Endothelial cell of umbilical vein (primary cell): ENCODE measurements around the gene PAQR3. TPM values are rescaled to one million over a fixed set of nuclear protein-coding genes. Genes with fewer than 3 reads are reported as not detected.

Experiments
- BruUV-seq: library from RNA; stranded (reverse); fragments of 400-500 nt; replicated peaks from 2 replicates; lab custom pipeline; 2021; lab: Mats Ljungman, UMichigan
- CTCF ChIA-PET: fragments of 300-600, 350-600 bp; sonication (Branson Sonifier 250); formaldehyde crosslinking; loops from one replicate; lab custom pipeline; 2021; ENCODE audit warnings: antibody characterized with exemption, inconsistent platforms; lab: Charles Lee
- POLR2A ChIA-PET: fragments of 300-600, 350-600 bp; sonication (Branson Sonifier 250); formaldehyde crosslinking; loops from one replicate; lab custom pipeline; 2021; ENCODE audit warnings: antibody characterized with exemption, inconsistent platforms; lab: Charles Lee
- DNase-seq: peaks from one replicate; pipeline ENCODE4 v3.0.0-alpha.2; 2011; ENCODE audit warnings: low read depth, low spot score
- FAIRE-seq: peaks from 2 replicates; lab custom pipeline; 2011; peaks lifted over from hg19 to GRCh38; lab: Jason Lieb, UNC
- H2AFZ ChIP-seq: 2 replicates; pipeline ENCODE4 v1.6.0; 2012; ENCODE audit warnings: low read depth, low read length, control low read depth, inconsistent platforms
- H3K27ac ChIP-seq: 2 replicates; pipeline ENCODE4 v1.5.1; 2011; ENCODE audit warnings: low read depth, mild to moderate bottlenecking, control low read depth, low read length, moderate library complexity; ENCODE audit not compliant: insufficient read depth
- H3K27me3 ChIP-seq, 2 experiments: 2 replicates each; pipeline versions ENCODE4 v1.6.0 to v1.6.1; 2011; ENCODE audit warnings: low read length in 2 of 2, mixed read lengths in 1 of 2; ENCODE audit not compliant: control insufficient read depth in 2 of 2, insufficient read depth in 2 of 2
- H3K36me3 ChIP-seq, 2 experiments: 2 replicates in 1 of 2; 3 replicates in 1 of 2; pipeline ENCODE4 v1.5.1; 2011; ENCODE audit warnings: low read length in 2 of 2, mild to moderate bottlenecking in 1 of 2, moderate library complexity in 1 of 2; ENCODE audit not compliant: control insufficient read depth in 2 of 2, insufficient read depth in 2 of 2; ENCODE audit errors: extremely low read depth in 1 of 2
- H3K4me1 ChIP-seq: 3 replicates; pipeline ENCODE4 v1.5.1; 2011; ENCODE audit warnings: mild to moderate bottlenecking, low read length; ENCODE audit not compliant: control insufficient read depth, insufficient read depth; ENCODE audit errors: extremely low read depth
- H3K4me2 ChIP-seq: 2 replicates; pipeline ENCODE4 v1.6.1; 2011; ENCODE audit warnings: low read length, control low read depth, mixed read lengths; ENCODE audit not compliant: insufficient read depth
- H3K4me3 ChIP-seq, 3 experiments: fragments of 200-600 bp in 1 of 3; sonication (generic), shearing (Covaris generic) in 1 of 3; replicated peaks in 1 of 3; 2 replicates each; pipeline ENCODE4 v1.5.1; 2011 to 2016; ENCODE audit warnings: control low read depth in 3 of 3, low read length in 3 of 3, mild to moderate bottlenecking in 2 of 3, inconsistent platforms in 1 of 3, low read depth in 1 of 3, moderate library complexity in 1 of 3; ENCODE audit not compliant: insufficient read depth in 1 of 3
- H3K79me2 ChIP-seq: 2 replicates; pipeline ENCODE4 v1.6.0; 2012; ENCODE audit warnings: low read length, inconsistent platforms; ENCODE audit not compliant: control insufficient read depth, insufficient read depth
- H3K9ac ChIP-seq: replicated peaks from 2 replicates; pipeline ENCODE3; 2011; ENCODE audit warnings: low read length, control low read depth; ENCODE audit not compliant: insufficient read depth; ENCODE audit errors: extremely low read depth
- H3K9me1 ChIP-seq: replicated peaks from 3 replicates; pipeline ENCODE4 v1.6.0; 2011; ENCODE audit warnings: mild to moderate bottlenecking, low read length; ENCODE audit not compliant: control insufficient read depth, insufficient read depth; ENCODE audit errors: extremely low read depth
- H3K9me3 ChIP-seq: replicated peaks from 2 replicates; pipeline ENCODE4 v1.5.1; 2012; ENCODE audit warnings: low read length, inconsistent platforms; ENCODE audit not compliant: control insufficient read depth, insufficient read depth
- H4K20me1 ChIP-seq: replicated peaks from 2 replicates; pipeline ENCODE3; 2011; ENCODE audit warnings: mild to moderate bottlenecking, low read length; ENCODE audit not compliant: control insufficient read depth, insufficient read depth; ENCODE audit errors: extremely low read depth
- CTCF ChIP-seq, 2 donors: IDR thresholded peaks; 1 replicate in 1 of 2; 2 replicates in 1 of 2; pipeline ENCODE4 v1.5.1; 2011; ENCODE audit warnings: low read length in 2 of 2, mild to moderate bottlenecking in 2 of 2, moderate library complexity in 2 of 2, control low read depth in 1 of 2, inconsistent platforms in 1 of 2, low read depth in 1 of 2; ENCODE audit not compliant: insufficient read depth in 1 of 2; ENCODE audit errors: extremely low read depth in 1 of 2
- EZH2 ChIP-seq: IDR thresholded peaks from 2 replicates; pipeline ENCODE4 v1.6.1; 2012; ENCODE audit warnings: borderline replicate concordance, low read depth, mild to moderate bottlenecking, moderate library complexity, low read length, inconsistent platforms; ENCODE audit not compliant: severe bottlenecking
- FOS ChIP-seq: IDR thresholded peaks from 2 replicates; pipeline ENCODE4 v1.6.1; 2011; ENCODE audit warnings: mild to moderate bottlenecking, low read length, moderate library complexity, borderline replicate concordance; ENCODE audit not compliant: insufficient read depth
- GATA2 ChIP-seq: IDR thresholded peaks from 2 replicates; pipeline ENCODE4 v1.7.0; 2011; ENCODE audit warnings: low read depth, mild to moderate bottlenecking, moderate library complexity, mixed read lengths, low read length; ENCODE audit not compliant: insufficient read length, insufficient read depth
- JUN ChIP-seq: IDR thresholded peaks from 2 replicates; pipeline ENCODE4 v1.6.1; 2011; ENCODE audit warnings: borderline replicate concordance, low read depth; ENCODE audit not compliant: insufficient read length, insufficient read depth
- MAX ChIP-seq: IDR thresholded peaks from 2 replicates; pipeline ENCODE4 v1.6.1; 2011; ENCODE audit not compliant: insufficient read depth, insufficient read length
- MYC ChIP-seq: IDR thresholded peaks from one replicate; pipeline ENCODE4 v1.6.1; 2011; ENCODE audit warnings: mild to moderate bottlenecking, low read depth, low read length
- POLR2A ChIP-seq: IDR thresholded peaks from 2 replicates; pipeline ENCODE4 v1.6.1; 2012; ENCODE audit warnings: low read depth, mild to moderate bottlenecking, control low read depth, low read length
- POLR2AphosphoS5 ChIP-seq: IDR thresholded peaks from 2 replicates; pipeline ENCODE4 v1.6.1; 2012; ENCODE audit warnings: low read depth, mild to moderate bottlenecking, control low read depth, low read length, moderate library complexity; ENCODE audit not compliant: insufficient read depth
- dilution Hi-C: fragments of 300-500 bp; cut with MboI; formaldehyde crosslinking; loops from one replicate; pipeline ENCODE4 v1.15.0; 2019; ENCODE audit warnings: low sequenced_read_pairs; ENCODE audit not compliant: extremely low pct_ligation_motif_present
- intact Hi-C: fragments of 100-400 bp; cut with micrococcal nuclease; formaldehyde crosslinking; loops from one replicate; pipeline ENCODE4 v1.10.0; 2022
- polyA plus RNA-seq, 4 experiments: library from polyadenylated mRNA; depleted of rRNA in 3 of 4; stranded (reverse) in 3 of 4; unstranded in 1 of 4; fragments of >200 nt; gene quantifications; 2 replicates each; pipeline versions ENCODE4 v1.2.1 to v1.2.3, GENCODE V29; 2011 to 2012; ENCODE audit warnings: missing spikeins in 1 of 4
- small RNA-seq: library from RNA; depleted of rRNA; stranded (forward); fragments of <200 nt; gene quantifications from one replicate; pipeline ENCODE3, GENCODE V24; 2012; ENCODE audit warnings: low replicate concordance, low read depth; ENCODE audit not compliant: insufficient read depth, insufficient read length
- total RNA-seq: library from RNA; stranded (reverse); gene quantifications from 2 replicates; pipeline ENCODE4 v1.2.3, GENCODE V29; 2021

PAQR3 gene
- total and polyA plus RNA-seq, 2 donors (not counting 3 experiments of a cell fraction or from before 2014, with no cell fraction given): 15.0 to 19.0 TPM

GRCh38 chr4:78862314-78862737 is 76.9 kb downstream of the PAQR3 start:
- no peaks in the 10 kb centered on the region for H3K9me3 ChIP-seq
- H3K9me1 ChIP-seq: no peaks in the 10 kb centered on the region
- peaks cover 2% of the 10 kb centered on the region in 2 experiments for H3K36me3 ChIP-seq
- no peak overlapping the region for H3K4me3 ChIP-seq
- dilution Hi-C loops: loop anchor here (25.0 kb wide), 1 partner anchor 250 kb away; no protein-coding TSS in a partner anchor
- H4K20me1 ChIP-seq: no peaks in the 10 kb centered on the region
- no peak overlapping the region for H2AFZ ChIP-seq
- no TSS peak for BruUV-seq
- no peak overlapping the region for H3K9ac ChIP-seq
- DNase-seq (no peak), FAIRE-seq (no peak)
- no peak overlapping the region for H3K27ac ChIP-seq
- H3K27me3 ChIP-seq: no peaks in the 10 kb centered on the region
- no peaks in the 10 kb centered on the region for H3K79me2 ChIP-seq
- H3K4me1 ChIP-seq: no peaks in the 10 kb centered on the region
- CTCF ChIA-PET: interaction anchor here (1.0 to 3.0 kb wide), 8 partner anchors 10 to 250 kb away, joined by 3 to 129 read pairs (median 8); no protein-coding TSS in a partner anchor
- intact Hi-C loops: loop anchor here (5.0 to 10.0 kb wide), 2 partner anchors 85 to 908 kb away; partner anchors contain the start of gene BMP2K
- POLR2A ChIA-PET: no interaction called here
- no peak for TF ChIP-seq MAX
- TF ChIP-seq POLR2AphosphoS5: no peak
- TF ChIP-seq CTCF (IDR thresholded peaks at IDR 0.05; ENCODE audit: extremely low read depth in 1 of 2, insufficient read depth in 1 of 2, low read depth in 1 of 2, low read length in 2 of 2): no peak
- TF ChIP-seq FOS: no peak
- TF ChIP-seq GATA2: no peak
- no peak for TF ChIP-seq JUN
- TF ChIP-seq POLR2A: no peak
- TF ChIP-seq MYC: no peak
- no peak for TF ChIP-seq EZH2
- no peak overlapping the region for H3K4me2 ChIP-seq

Small RNAs within 50 kb of the gene (small RNA-seq; reads per million reads assigned to genes)
- not detected for gene RN7SL127P

Other genes with a start within 250 kb of the PAQR3 start
- 37.9 and 38.9 TPM in 2 replicates for gene BMP2K, start 163.1 kb downstream of the PAQR3 start, total RNA-seq
- gene BMP2K, start 163.1 kb downstream of the PAQR3 start, polyA plus RNA-seq: 14.9 and 16.1 TPM in 2 replicates